CD4-positive, alpha-beta T cell treated with Interleukin-1 beta for 1 hour (primary cell): ENCODE results near the gene TYR.
"Not testable (repeated sequence)": the region's sequence is repeated elsewhere in the genome, so short reads cannot be mapped to it uniquely, and the experiment has no call there.

Experiments used
- DNase-seq, 2 donors: peaks; one replicate each; pipeline ENCODE4 v3.0.0-alpha.2; 2020 to 2022

Gene TYR

DNA sequence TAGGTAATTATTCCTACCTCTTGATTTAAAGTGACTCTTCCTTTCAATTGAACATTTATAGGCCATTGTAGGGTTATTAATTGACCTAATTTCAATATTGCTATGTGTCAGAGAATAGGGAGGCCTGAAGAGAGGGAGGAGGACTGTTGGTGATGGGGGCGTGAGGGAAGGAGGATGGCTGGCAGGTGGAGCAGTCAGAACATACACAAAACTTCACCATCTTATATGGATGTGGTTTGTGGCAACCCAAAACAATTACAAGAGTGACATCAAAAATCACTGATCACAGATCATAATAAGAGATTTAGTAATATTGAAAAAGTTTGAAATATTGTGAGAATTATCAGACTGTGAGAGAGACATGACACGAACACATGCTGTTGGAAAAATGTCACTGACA lies 95.5 kb downstream of the TYR start:
- DNase-seq = not testable (repeated sequence)

- no peak for DNase-seq
These were observed 98.3 kb downstream of the TYR start for GRCh38 chr11:89275966-89276365.

- no peak for DNase-seq
These were observed 101.5 kb downstream of the TYR start for GRCh38 chr11:89279176-89279575.

DNA sequence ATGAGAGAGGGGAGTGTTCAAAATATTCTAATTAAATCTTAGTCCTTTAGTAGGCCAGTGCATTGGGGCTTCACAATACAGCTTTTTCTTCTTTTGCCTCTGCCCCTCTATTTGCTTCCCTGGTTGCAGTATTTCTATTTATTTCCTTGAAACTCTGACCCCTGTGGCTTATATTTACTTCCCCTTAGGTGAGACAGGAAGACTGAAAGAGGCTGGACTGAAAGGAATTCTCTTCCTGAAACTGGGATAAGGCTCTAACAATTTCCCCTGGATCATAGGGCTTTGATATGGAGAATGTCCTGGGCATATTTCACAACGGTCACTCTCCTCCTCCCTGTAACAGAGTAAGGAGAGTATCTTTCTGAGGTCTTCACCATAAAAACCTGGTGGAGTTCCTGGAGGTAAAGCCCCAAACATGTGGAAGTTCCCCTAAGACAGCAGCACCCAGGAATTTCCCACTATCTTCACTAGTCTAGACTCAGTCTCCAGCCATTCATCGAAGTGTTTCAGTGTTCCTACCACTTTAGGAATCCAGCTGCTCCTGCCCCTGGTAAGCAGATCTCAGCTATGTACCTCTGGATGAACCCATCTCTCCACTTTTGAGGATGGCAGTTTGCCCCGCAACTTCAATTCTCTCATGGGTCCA lies 103.5 kb downstream of the TYR start:
- DNase-seq = not testable (repeated sequence)

DNA sequence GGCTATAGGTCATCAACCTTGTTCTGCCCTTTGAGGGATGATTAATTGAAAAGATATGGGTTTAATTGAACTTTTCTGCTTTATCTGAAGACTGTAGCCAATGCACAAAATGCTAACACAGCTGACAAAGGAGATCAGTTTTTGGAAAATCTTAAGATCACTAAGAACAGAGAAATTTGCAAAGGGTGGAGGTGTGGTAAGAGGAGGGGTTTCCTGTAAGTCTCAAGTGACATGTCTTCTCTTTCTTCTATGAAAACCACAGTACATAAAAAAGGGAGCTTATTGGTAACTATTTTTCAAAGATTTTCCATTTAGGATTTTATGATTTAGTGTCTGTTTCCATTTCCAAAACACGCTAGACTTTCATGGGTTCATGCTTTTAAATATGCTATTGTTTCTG lies 108.9 kb downstream of the TYR start:
- DNase-seq = not testable (repeated sequence)

- DNase-seq = not testable (repeated sequence)
These were observed 110.3 kb downstream of the TYR start for GRCh38 chr11:89288004-89288403.

- DNase-seq = no peak
These were observed 116.4 kb downstream of the TYR start for GRCh38 chr11:89293965-89294679.

DNA sequence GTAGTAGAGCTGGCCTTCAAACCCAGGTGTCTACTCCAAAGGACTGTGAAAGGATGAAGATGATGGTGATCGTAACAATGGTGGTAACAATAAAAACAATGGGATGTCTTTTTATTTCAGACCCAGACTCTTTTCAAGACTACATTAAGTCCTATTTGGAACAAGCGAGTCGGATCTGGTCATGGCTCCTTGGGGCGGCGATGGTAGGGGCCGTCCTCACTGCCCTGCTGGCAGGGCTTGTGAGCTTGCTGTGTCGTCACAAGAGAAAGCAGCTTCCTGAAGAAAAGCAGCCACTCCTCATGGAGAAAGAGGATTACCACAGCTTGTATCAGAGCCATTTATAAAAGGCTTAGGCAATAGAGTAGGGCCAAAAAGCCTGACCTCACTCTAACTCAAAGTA lies 117.3 kb downstream of the TYR start:
- DNase-seq = not testable (repeated sequence)

DNA sequence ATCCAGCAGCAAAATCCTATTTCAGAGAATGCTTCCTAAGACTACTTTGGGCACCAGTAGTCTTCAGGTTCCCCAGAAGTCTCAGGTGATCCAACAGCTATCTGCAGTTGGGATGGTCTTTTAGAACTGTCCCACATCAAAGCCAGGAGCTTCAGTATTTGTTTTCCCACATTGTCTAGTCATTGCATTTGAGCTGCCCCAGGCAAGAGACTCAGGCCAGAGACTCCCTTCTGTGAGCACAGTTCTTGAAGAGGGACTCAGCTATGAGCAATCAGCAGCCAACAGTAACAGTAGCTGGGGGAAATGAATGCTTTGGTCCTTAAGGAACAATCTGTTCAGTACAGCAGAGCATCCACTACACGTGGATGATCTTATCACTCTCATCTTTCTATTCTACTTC lies 125.4 kb downstream of the TYR start:
- DNase-seq = not testable (repeated sequence)

GRCh38 chr11:89308272-89308671 lies 130.6 kb downstream of the TYR start:
- not testable (repeated sequence) for DNase-seq

- not testable (repeated sequence) for DNase-seq
These were observed 131.8 kb downstream of the TYR start for GRCh38 chr11:89309321-89309985.

DNA sequence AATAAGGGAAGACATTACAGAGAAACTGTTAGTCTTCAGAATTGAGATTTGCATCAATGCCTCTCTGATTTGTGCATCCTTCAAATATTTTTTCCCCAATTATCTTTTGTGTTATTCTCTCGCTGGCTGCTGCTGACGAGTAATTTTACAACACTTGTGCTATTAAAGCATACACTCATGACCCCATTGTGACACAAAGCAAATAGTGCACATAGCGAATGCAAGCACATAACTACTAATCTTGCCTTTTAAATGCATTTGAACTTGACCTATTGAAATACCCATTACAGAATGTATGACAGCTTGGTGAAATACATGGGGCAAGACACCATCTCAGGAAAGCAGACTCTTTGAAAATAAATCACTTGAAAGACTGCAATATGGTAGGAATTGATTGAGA lies 132.9 kb downstream of the TYR start:
- not testable (repeated sequence) for DNase-seq

DNA sequence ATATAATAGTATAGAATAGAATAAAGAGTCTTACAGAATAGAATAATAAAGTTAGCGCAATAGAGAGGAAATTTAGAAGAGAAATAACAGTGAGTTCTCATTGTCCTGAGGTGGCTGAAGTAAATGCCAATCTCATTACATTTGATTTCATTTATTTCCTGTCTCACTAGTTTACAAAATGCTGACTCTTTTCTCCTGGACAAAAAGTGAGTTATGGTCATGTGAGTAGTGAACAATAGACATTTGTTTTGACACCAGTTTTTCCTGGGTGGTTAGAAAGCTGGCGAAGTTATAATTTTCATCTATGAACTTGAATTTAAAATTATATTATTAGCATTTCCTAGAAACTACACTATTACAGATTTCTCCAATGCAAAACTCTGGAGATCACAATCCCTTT lies 143.7 kb downstream of the TYR start:
- DNase-seq = no peak

GRCh38 chr11:89327885-89328284 lies 150.2 kb downstream of the TYR start:
- DNase-seq = no peak

- not testable (repeated sequence) for DNase-seq
These were observed 154.3 kb downstream of the TYR start for GRCh38 chr11:89331940-89332339.

- not testable (repeated sequence) for DNase-seq
These were observed 156.0 kb downstream of the TYR start for GRCh38 chr11:89333704-89334103.

- not testable (repeated sequence) for DNase-seq
These were observed 159.5 kb downstream of the TYR start for GRCh38 chr11:89337100-89337650.

DNA sequence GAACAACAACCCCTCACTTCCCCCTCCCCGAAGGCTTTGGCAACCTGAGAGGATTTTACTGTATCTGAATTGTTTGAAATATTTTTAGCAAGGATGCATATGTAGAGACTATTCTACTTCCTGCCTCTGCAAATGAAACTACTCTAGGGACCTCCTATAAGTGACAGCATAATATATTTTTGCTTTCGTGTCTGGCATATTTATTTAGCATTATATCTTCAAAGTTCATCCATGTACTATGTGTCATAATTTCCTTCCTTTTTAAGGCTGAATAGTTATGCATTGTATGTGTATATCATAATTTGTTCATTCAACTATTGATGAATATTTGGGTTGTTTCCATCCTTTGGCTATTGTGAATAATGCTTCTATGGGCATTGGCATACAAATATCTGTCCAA lies 160.4 kb downstream of the TYR start:
- not testable (repeated sequence) for DNase-seq

DNA sequence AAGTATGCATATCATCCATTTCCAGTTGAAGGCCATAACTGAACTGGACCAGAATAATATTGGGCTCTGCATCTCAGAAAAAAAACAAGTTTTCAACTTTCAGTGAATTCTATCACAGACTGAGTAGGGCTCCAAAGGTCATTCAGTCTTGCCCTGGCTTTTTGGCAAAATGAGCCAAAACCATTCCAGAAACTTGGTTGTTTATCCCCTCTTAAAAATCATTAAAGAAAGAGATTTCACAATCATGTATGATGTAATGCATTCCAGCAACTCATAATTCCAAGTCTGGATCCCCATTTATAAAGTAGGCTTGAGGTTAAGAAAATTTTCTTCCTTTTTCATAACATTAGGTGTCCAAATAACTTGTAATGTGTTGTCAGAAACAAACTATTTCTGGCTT lies 162.8 kb downstream of the TYR start:
- not testable (repeated sequence) for DNase-seq

DNA sequence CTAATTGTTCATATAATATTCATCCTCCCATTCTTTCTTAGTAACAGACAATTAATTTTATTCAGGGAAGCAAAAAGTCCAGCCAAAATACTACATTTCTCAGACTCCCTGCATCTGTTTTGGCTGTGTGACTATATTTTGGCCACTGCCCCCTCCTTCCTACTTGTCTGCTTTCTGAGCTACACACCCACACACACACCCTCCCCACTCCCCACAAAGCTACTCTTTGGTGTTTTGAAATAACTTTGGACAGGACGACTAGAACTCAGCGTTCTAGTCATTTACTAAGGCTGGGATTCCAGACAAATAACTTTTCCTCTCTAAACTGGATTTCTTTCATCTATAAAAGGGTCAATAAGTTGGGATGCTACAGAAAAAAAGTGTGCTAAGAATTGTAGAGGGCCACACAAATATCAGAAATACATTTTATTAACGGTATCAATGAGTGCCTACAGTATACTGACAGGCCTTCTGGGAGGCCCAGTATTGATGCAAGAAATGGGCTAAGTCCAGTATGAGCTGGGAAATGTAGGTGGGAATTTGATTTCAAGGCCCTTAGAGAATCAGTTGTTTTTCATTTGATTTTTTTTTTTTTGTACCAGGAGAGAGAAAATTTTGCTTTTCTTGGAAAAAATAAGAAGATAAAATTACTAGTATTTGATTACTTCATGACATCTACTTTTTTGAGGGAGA lies 165.4 kb downstream of the TYR start:
- DNase-seq = not testable (repeated sequence)
